ENCODE measurements around the gene PCGF2.

DNA sequence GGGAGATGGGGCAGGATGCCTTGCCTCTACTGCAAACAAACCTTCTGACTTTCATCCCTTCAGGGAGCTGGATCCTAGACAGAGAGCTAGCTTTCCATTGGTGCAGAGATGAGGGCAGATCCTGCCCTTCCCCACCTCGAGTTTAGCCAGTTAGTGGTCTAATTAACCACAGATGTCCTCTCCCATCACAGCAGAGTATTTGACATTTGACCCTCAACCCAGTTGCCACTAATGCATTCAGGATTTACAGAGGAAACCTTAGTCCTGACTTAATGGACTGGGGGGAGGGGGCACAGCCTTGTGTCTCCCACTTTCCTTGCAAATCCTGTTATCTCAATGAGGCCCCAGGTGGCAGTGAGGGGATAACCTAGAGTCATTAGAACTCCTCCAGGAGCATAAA, 41.0 kb upstream of the PCGF2 start:
- TF ChIP-seq, protein P1, sequence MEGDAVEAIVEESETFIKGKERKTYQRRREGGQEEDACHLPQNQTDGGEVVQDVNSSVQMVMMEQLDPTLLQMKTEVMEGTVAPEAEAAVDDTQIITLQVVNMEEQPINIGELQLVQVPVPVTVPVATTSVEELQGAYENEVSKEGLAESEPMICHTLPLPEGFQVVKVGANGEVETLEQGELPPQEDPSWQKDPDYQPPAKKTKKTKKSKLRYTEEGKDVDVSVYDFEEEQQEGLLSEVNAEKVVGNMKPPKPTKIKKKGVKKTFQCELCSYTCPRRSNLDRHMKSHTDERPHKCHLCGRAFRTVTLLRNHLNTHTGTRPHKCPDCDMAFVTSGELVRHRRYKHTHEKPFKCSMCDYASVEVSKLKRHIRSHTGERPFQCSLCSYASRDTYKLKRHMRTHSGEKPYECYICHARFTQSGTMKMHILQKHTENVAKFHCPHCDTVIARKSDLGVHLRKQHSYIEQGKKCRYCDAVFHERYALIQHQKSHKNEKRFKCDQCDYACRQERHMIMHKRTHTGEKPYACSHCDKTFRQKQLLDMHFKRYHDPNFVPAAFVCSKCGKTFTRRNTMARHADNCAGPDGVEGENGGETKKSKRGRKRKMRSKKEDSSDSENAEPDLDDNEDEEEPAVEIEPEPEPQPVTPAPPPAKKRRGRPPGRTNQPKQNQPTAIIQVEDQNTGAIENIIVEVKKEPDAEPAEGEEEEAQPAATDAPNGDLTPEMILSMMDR (IDR thresholded peaks at IDR 0.05; ENCODE audit: low read length), result no peak
- TF ChIP-seq EZH2 (optimal IDR thresholded peaks at IDR 0.05; ENCODE audit: low read depth, low read length) (no peak), EZH2phosphoT487 (IDR thresholded peaks at IDR 0.05; ENCODE audit: low read length) (no peak)
